ENCODE results near the gene MIA. TPM values are rescaled to one million over a fixed set of nuclear protein-coding genes. Genes with fewer than 3 reads are reported as not detected.

Gene MIA
- total and polyA plus RNA-seq, 9 of the 15 experiments (the other 6 are each of a cell fraction or from before 2014, with no cell fraction given) = 0.21 TPM; not detected in 8

DNA sequence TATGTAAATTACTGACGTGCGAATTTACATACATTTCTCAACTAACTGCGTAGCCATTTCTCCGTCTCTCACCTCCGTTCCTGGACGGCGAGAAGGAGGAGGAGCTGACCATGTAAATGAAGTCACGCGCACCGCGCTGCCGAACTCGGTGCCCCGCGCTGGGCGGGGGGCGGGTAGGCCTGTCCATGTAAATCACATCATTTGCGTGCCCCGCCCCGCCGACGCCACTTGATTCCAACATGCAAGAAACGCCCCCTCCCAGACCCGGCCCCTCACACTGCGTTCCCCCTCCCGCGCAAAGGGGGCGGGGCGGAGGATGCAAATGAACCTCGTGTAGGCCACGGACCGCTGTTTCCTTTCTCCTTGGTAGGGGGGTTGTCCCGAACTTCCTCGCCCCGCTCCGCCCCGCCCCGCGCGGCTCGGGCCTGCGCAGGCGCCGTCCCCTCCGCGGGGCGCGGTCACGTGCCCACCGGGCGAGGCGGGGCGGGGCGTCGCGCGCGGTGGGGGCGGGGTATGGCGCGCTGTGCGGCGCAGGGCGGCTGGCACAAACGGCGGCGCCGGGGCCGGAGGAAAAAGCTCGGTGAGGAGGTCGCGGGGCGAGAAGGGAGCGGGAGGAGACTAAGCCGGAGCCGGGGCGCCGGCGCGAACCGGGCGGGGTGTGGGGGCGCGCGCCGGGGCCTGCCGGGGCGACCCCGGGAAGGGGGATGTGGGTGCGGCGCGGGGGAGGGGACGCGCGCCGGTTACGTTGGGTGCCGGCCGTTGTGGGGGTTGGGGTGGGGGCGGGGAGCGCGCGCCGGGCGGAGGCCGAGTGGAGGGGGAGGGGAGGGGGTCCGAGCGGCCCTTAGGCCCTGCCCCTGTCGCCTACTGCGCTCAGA, 23.6 kb downstream of the MIA start, which contains the start of gene EGLN2 (continued):
- TF ChIP-seq ETV6 (IDR thresholded peaks at IDR 0.05; ENCODE audit: borderline replicate concordance in 1 of 2, low read depth in 2 of 2, low read length in 1 of 2) (no peak), ETV6 (CRISPR knock-in tag; IDR thresholded peaks at IDR 0.05; ENCODE audit: borderline replicate concordance) (no peak), JUNB (CRISPR knock-in tag; conservative IDR thresholded peaks at IDR 0.05) (no peak), ETV1 (tag; conservative IDR thresholded peaks at IDR 0.05; ENCODE audit: low read depth) (no peak), NFYB (IDR thresholded peaks at IDR 0.05; ENCODE audit: extremely low read depth, insufficient read length) (no peak), SP2 (IDR thresholded peaks at IDR 0.05; ENCODE audit: extremely low read depth, low read depth, low read length, poor library complexity, severe bottlenecking) (no peak), MEF2D (tag; conservative IDR thresholded peaks at IDR 0.05; ENCODE audit: low read depth) (no peak), HINFP (tag; conservative IDR thresholded peaks at IDR 0.05; ENCODE audit: low read depth) (no peak), ZFPM2 (CRISPR knock-in tag; IDR thresholded peaks at IDR 0.05) (no peak), SMARCB1 (IDR thresholded peaks at IDR 0.05; ENCODE audit: insufficient read length, low read depth) (no peak), KAT2B (IDR thresholded peaks at IDR 0.05; ENCODE audit: low read depth, low read length) (no peak), JUN (IDR thresholded peaks at IDR 0.05; ENCODE audit: borderline replicate concordance, low read depth, low read length) (no peak), JUN (CRISPR knock-in tag; IDR thresholded peaks at IDR 0.05; ENCODE audit: borderline replicate concordance) (no peak), TAF1 (IDR thresholded peaks at IDR 0.05; ENCODE audit: control insufficient read depth, extremely low read depth, insufficient read depth, low read length, severe bottlenecking) (peak; percentile 42), ZNF76 (CRISPR knock-in tag; IDR thresholded peaks at IDR 0.05; ENCODE audit: borderline replicate concordance) (no peak)
- TF ChIP-seq, protein P1, sequence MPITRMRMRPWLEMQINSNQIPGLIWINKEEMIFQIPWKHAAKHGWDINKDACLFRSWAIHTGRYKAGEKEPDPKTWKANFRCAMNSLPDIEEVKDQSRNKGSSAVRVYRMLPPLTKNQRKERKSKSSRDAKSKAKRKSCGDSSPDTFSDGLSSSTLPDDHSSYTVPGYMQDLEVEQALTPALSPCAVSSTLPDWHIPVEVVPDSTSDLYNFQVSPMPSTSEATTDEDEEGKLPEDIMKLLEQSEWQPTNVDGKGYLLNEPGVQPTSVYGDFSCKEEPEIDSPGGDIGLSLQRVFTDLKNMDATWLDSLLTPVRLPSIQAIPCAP (CRISPR knock-in tag; IDR thresholded peaks at IDR 0.05; ENCODE audit: borderline replicate concordance) = no peak
- TF ChIP-seq, protein P2, sequence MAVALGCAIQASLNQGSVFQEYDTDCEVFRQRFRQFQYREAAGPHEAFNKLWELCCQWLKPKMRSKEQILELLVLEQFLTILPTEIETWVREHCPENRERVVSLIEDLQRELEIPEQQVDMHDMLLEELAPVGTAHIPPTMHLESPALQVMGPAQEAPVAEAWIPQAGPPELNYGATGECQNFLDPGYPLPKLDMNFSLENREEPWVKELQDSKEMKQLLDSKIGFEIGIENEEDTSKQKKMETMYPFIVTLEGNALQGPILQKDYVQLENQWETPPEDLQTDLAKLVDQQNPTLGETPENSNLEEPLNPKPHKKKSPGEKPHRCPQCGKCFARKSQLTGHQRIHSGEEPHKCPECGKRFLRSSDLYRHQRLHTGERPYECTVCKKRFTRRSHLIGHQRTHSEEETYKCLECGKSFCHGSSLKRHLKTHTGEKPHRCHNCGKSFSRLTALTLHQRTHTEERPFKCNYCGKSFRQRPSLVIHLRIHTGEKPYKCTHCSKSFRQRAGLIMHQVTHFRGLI (CRISPR knock-in tag; IDR thresholded peaks at IDR 0.05) = no peak
- TF ChIP-seq, protein P3, sequence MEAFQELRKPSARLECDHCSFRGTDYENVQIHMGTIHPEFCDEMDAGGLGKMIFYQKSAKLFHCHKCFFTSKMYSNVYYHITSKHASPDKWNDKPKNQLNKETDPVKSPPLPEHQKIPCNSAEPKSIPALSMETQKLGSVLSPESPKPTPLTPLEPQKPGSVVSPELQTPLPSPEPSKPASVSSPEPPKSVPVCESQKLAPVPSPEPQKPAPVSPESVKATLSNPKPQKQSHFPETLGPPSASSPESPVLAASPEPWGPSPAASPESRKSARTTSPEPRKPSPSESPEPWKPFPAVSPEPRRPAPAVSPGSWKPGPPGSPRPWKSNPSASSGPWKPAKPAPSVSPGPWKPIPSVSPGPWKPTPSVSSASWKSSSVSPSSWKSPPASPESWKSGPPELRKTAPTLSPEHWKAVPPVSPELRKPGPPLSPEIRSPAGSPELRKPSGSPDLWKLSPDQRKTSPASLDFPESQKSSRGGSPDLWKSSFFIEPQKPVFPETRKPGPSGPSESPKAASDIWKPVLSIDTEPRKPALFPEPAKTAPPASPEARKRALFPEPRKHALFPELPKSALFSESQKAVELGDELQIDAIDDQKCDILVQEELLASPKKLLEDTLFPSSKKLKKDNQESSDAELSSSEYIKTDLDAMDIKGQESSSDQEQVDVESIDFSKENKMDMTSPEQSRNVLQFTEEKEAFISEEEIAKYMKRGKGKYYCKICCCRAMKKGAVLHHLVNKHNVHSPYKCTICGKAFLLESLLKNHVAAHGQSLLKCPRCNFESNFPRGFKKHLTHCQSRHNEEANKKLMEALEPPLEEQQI (IDR thresholded peaks at IDR 0.05) = no peak
- TF ChIP-seq, protein P4, sequence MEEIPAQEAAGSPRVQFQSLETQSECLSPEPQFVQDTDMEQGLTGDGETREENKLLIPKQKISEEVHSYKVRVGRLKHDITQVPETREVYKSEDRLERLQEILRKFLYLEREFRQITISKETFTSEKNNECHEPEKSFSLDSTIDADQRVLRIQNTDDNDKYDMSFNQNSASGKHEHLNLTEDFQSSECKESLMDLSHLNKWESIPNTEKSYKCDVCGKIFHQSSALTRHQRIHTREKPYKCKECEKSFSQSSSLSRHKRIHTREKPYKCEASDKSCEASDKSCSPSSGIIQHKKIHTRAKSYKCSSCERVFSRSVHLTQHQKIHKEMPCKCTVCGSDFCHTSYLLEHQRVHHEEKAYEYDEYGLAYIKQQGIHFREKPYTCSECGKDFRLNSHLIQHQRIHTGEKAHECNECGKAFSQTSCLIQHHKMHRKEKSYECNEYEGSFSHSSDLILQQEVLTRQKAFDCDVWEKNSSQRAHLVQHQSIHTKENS (CRISPR knock-in tag; IDR thresholded peaks at IDR 0.05) = no peak

Data from K562 (cell line).